MM.1S (cell line): ENCODE data around the gene SHC2.

Source experiments
- DNase-seq: peaks from one replicate; pipeline ENCODE4 v3.0.0-alpha.2; 2015
- H2AFZ ChIP-seq: fragments of 300-600 bp; sonication (generic); 2 replicates; pipeline ENCODE4 v1.6.0; 2016; ENCODE audit warnings: antibody characterized with exemption, low read length
- H3F3A ChIP-seq: fragments of 300-600 bp; sonication (generic); 2 replicates; pipeline ENCODE4 v1.6.1; 2016; ENCODE audit warnings: mild to moderate bottlenecking, antibody characterized with exemption, low read length, moderate library complexity, mixed read lengths; ENCODE audit not compliant: insufficient read depth
- H3K27ac ChIP-seq: fragments of 300-600 bp; sonication (generic); 2 replicates; pipeline ENCODE4 v1.5.1; 2016; ENCODE audit warnings: mild to moderate bottlenecking, low read length
- H3K27me3 ChIP-seq: fragments of 300-600 bp; sonication (generic); replicated peaks from 2 replicates; pipeline ENCODE4 v1.6.0; 2016; ENCODE audit warnings: low read length; ENCODE audit not compliant: insufficient read depth
- H3K36me3 ChIP-seq: fragments of 300-600 bp; sonication (generic); replicated peaks from 2 replicates; pipeline ENCODE4 v1.6.1; 2016; ENCODE audit warnings: mild to moderate bottlenecking, low read length, mixed read lengths; ENCODE audit not compliant: insufficient read depth
- H3K4me1 ChIP-seq: fragments of 300-600 bp; sonication (generic); 2 replicates; pipeline ENCODE4 v1.6.1; 2016; ENCODE audit warnings: low read length, mixed read lengths
- H3K4me2 ChIP-seq: fragments of 300-600 bp; sonication (generic); 2 replicates; pipeline ENCODE4 v1.6.0; 2016; ENCODE audit warnings: low read depth, low read length
- H3K4me3 ChIP-seq: fragments of 300-600 bp; sonication (generic); 2 replicates; pipeline ENCODE4 v1.5.1; 2016; ENCODE audit warnings: low read length, mixed read lengths
- H3K79me2 ChIP-seq: fragments of 300-600 bp; sonication (generic); 2 replicates; pipeline ENCODE4 v1.6.1; 2016; ENCODE audit warnings: mixed run types, low read length, mixed read lengths
- H3K9ac ChIP-seq: fragments of 300-600 bp; sonication (generic); 2 replicates; pipeline ENCODE4 v1.6.1; 2016; ENCODE audit warnings: low read length, mixed read lengths
- H3K9me2 ChIP-seq: fragments of 300-600 bp; sonication (generic); replicated peaks from 2 replicates; pipeline ENCODE4 v1.6.1; 2016; ENCODE audit warnings: mild to moderate bottlenecking, low read length, mixed read lengths; ENCODE audit not compliant: insufficient read depth
- H3K9me3 ChIP-seq: fragments of 300-600 bp; sonication (generic); replicated peaks from 2 replicates; pipeline ENCODE4 v1.6.1; 2016; ENCODE audit warnings: mild to moderate bottlenecking, low read length, mixed read lengths; ENCODE audit not compliant: insufficient read depth
- H4K20me1 ChIP-seq: fragments of 300-600 bp; sonication (generic); 2 replicates; pipeline ENCODE4 v1.6.1; 2016; ENCODE audit warnings: mild to moderate bottlenecking, low read length, moderate library complexity, mixed read lengths; ENCODE audit not compliant: insufficient read depth
- CTCF ChIP-seq: fragments of 300-600 bp; sonication (generic); IDR thresholded peaks from 2 replicates; pipeline ENCODE4 v1.5.1; 2016; ENCODE audit warnings: antibody characterized with exemption, low read length, mixed read lengths
- EZH2 ChIP-seq: fragments of 300-600 bp; sonication (generic); optimal IDR thresholded peaks from 2 replicates; pipeline ENCODE3; 2017; ENCODE audit warnings: low read depth, mild to moderate bottlenecking, antibody characterized with exemption, low read length, mixed read lengths
- EZH2phosphoT487 ChIP-seq: fragments of 300-600 bp; sonication (generic); IDR thresholded peaks from 2 replicates; pipeline ENCODE4 v1.6.1; 2018; ENCODE audit warnings: antibody characterized with exemption, low read length

SHC2 gene

DNA sequence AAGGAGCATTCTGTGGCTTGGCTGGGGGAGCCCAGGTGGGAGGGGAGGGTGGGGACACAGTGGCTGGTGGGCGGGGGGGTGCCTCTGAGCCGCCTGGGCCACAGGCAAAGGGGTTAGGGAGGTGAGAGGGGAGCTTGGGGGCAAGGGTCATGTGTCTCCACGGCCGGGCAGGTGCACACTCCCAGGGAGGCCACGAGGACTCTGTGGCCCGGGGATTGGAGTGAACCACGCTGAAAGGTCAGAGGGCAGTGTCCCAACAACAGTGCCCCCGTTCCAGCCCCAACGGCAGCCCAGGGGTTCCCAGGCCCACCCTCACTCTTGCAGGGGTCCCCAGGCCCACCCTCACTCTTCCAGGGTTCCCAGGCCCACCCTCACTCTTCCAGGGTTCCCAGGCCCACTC, 61.5 kb downstream of the SHC2 start:
- no peaks in the 10 kb centered on the region for H3K9me3 ChIP-seq
- no peak for TF ChIP-seq CTCF
- TF ChIP-seq EZH2phosphoT487: no peak
- TF ChIP-seq EZH2: no peak

GRCh38 chr19:398719-399118, 62.1 kb downstream of the SHC2 start:
- Histone ChIP-seq H4K20me1 (no peaks in the 10 kb centered on the region), H3K9ac (no peak overlapping the region), H3K9me2 (no peaks in the 10 kb centered on the region), H3K36me3 (no peaks in the 10 kb centered on the region), H3K79me2 (no peaks in the 10 kb centered on the region), H3K4me3 (no peak overlapping the region), H3F3A (no peaks in the 10 kb centered on the region), H3K4me2 (no peak overlapping the region), H3K9me3 (no peaks in the 10 kb centered on the region), H3K4me1 (no peaks in the 10 kb centered on the region), H3K27ac (no peak overlapping the region), H3K27me3 (peaks cover 44% of the 10 kb centered on the region), H2AFZ (no peak overlapping the region)
- no peak for TF ChIP-seq EZH2
- TF ChIP-seq EZH2phosphoT487: no peak
- TF ChIP-seq CTCF: no peak
- no peak for DNase-seq

More for the DNA sequence above, 61.5 kb downstream of the SHC2 start:
- Histone ChIP-seq H2AFZ (no peak overlapping the region), H3K4me2 (no peak overlapping the region), H3K79me2 (no peaks in the 10 kb centered on the region), H3K27me3 (peaks cover 44% of the 10 kb centered on the region), H3K27ac (no peak overlapping the region), H3K9ac (no peak overlapping the region), H3K9me2 (no peaks in the 10 kb centered on the region), H3K4me3 (no peak overlapping the region), H4K20me1 (no peaks in the 10 kb centered on the region), H3F3A (no peaks in the 10 kb centered on the region), H3K36me3 (no peaks in the 10 kb centered on the region), H3K4me1 (no peaks in the 10 kb centered on the region)
- no peak for DNase-seq

DNA sequence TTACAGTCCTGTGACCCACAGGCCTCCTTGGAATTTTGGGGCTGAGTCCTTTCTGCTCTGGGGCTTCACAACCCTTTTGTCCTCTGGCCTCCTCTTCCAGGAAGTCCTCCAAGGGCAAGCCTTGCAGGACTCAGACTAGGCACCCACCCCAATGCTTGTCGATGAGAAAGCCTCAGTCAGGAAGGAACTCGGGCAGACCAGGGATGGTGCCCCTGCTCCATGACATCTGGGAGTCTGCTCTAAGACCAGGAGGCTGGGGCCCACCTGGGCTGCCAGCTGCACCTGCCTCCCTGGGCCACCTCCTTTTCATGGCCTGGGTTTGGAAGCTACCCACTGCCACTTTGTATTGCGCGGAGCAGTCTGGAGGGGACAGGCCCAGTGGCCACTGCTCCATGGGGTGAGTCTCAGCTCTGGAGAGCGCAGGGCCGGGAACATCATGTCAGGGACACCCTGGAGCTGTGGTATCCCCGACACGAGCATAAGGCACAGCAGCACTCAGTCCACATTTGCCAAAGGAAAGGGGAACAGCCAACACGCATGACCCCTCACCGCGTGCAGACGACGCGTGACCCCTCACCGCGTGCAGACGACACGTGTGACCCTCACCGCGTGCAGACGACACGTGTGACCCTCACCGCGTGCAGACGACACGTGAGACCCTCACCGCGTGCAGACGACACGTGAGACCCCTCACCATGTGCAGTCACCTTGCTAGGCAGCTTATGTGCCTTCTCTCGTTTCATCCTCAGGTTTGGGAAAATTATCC, 62.7 kb downstream of the SHC2 start:
- Histone ChIP-seq H3K9me3 (no peaks in the 10 kb centered on the region), H3K4me2 (no peak overlapping the region), H3K4me1 (no peaks in the 10 kb centered on the region), H3K4me3 (no peak overlapping the region), H3K9ac (no peak overlapping the region), H3K36me3 (no peaks in the 10 kb centered on the region), H2AFZ (no peak overlapping the region), H3F3A (no peaks in the 10 kb centered on the region), H3K27ac (no peak overlapping the region), H4K20me1 (no peaks in the 10 kb centered on the region), H3K9me2 (no peaks in the 10 kb centered on the region), H3K79me2 (no peaks in the 10 kb centered on the region), H3K27me3 (peaks cover 38% of the 10 kb centered on the region)
- DNase-seq: no peak
- TF ChIP-seq EZH2phosphoT487 (no peak), EZH2 (no peak), CTCF (no peak)
